NCI-H510A treated with DMSO at 0.1 percent for 48 hours (cell line): Measurements from ENCODE around the gene FAM83G.
A peak's percentile ranks its signal among the peaks of the same experiment; 100 is the strongest.

ENCODE experiments used
- DNase-seq: peaks from one replicate; lab custom pipeline; 2025; lab: John Stamatoyannopoulos, UW

Gene FAM83G

DNA sequence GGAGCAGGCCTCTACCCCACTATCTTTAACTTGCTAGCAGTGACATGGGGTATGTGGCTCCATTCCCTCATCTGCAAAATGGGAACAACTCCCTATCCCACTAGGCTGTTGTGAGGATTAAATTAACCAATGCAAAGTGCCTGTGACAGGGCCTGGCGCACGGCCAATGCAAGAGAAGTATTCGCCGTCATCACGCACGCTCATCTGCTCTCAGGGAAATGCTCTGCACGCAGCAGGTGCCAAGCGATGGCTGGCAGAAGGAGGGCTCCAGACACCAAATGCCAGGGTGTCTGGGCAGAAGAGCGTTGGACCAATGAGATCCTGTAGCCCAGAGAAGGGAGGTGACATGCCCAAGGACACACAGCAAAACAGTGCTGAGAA is 17.3 kb downstream of the FAM83G start:
- DNase-seq, result peak; percentile 17

DNA sequence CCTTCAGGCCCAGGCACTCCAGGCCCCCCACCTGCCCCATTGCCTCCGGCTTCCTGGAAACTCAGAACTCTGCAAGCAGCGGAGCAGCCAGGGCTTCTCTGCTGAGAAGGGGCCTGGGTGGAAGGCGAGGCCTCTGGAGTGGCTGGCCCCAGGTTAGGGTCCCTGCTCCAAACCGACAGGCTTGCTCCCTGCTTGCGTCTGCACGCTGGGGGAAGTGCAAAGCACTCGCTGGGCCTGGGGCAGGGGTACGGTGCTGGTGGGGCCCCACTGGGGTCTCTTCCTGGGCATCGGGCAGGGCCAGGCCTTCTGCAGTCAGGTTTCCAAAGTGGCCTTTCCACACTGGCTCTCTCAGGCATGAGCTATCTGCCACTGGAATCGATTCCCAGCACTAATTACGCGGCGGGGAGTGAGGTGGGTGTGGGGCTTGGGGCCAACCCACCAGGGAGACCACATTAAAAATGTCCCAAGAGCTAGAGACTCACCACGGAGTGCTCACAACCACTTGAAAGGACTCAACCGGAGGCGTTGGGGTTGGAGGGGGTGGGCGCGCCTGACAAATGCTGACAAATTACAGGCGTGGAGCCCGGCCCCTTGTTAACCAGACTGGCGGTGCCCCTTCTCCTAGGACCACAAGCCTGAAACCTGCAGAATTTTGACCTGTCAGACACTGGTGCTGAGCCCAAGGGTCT is 17.9 kb downstream of the FAM83G start:
- no peak for DNase-seq

DNA sequence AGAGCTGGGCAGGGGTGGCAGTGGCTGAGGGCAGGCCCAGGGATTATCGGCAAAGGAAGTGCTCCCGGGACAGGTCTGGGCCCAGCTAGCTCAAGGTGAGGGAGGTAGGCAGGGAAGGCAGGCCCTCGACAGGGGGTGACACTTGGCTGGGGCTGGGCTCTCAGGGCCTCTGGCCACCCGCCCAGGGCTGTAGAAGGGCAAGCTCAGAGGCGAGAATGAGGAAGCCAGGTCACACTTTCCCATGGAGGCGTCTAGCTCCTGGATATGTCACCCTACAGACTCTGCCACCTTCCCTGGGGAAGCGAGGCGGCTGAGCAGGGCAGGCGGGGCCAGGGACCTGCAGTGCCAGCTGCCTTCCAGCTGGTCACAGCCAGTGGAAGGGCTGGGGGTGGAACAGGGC is 19.1 kb downstream of the FAM83G start:
- no peak for DNase-seq

DNA sequence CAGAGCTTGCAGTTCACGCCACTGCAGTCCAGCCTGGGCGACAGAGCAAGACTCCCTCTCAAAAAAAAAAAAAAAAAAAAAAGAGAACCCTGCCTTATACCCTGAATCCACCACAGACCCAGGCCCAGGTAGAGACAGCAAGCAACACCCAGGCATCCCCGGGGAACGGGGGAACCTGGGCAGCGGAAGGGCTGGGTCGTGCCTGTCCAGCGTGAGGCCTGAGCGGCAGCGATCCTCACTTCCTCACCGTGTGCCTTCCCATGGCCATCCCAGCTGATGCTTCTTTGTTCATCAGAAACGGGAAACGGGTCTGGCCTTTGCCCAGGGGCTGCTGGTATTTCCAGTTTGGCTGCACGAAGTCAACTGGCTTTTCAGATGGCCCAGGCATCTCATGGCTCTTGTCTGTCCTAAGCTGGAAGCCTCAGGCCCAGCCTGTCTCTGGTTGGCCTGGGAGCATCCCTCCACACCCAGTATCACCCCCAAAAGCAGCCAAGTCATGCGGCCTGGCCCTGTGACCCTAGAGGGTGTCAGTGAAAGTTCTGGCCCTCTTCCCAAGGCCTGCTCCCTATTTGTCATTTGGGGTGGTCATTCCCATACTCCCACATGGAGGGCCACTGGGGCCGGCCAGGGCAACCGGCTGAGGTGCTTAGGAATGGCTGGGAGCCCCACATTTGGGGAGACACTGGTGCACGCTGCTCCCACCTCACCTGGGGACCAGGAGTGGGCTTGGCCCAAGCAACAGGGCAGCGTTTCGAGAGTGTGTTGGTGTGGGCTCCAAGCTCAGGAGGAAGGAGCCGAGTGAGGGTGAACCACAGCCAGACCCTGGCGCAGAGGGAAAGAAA is 20.1 kb downstream of the FAM83G start:
- DNase-seq, result no peak

DNA sequence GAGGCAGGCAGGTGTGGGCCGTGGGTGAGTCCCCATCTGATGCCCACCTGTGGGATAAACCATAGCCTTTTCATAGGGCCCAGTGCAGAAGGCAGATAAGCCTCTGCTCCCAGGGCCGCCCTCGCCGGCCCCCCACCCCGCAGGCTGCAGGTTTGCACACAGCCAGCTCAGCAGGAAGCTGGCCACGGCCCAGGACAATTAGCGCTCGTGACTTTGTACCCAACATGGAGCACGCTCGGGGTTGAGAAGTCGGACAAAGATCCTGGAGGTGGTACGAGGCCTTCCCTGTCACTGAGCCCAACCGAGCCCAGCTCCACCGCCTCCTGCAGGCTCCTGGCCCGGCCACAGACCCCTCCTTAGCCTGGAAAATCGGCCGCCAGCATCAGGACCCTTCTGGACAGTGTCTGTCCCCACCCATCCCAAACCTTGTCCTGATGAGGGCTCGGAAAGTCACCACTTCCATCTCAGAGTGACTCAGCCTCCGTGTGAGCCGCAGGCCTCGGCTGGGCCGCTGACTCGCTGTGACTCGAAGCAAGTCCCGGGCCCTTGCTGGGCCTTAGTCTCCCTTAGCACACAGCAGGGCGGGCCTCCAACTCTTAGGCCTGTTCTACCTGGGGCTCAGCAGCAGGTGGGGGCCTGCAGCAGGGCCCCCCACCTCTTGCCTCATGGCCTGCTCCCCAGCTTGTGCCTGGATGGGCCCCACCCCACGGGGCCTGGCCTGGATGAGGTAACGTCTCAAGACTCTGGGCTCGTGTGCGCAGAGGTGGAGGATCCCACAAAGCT is 22.7 kb downstream of the FAM83G start:
- no peak for DNase-seq

DNA sequence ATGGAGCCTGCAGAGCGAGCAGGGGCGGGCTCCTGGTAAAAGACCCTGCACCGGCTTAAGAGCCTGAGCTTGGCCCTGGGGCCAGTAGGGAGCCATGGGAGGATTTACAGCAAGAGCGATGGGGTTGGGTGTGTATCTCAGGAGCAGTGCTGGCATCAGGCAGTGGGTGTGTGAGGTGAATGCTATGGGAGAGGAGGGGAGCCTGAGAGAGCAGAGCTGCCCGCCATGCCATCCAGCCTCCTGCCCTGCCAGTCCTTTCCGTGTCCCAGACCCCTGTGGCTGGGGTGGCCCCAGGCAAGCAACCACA is 23.3 kb downstream of the FAM83G start:
- DNase-seq, result no peak

DNA sequence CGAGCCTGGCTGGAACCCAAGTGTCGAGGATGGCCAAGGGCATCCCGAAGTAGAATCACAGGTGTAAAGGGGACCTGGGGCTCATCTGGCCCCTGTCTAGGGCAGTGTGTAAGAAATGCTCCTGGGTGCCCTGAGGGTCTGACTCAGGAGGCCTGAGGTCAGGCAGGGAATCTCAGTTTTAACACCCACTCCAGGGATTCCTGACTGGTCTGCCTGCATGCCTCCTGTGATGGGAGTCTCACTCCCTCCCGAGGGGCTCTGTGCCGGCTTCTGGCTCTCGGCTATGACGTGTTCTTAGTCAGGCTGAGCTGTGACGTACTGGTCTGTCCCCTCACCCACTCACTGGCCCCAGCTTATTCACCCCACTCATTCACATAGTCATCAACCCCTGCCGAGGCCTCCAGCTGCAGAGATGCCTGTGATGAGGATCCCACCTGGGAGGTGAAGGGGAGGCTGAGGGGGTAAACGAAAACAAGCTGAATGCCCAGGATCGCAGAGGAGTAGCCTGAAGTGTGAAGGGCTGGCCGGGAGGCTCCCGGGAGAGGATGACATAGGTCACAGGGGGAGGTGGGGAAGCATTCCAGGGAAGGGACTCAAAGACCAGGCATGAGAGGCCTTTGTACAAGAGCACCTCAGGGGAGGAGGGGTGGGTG is 23.8 kb downstream of the FAM83G start:
- DNase-seq, result no peak

DNA sequence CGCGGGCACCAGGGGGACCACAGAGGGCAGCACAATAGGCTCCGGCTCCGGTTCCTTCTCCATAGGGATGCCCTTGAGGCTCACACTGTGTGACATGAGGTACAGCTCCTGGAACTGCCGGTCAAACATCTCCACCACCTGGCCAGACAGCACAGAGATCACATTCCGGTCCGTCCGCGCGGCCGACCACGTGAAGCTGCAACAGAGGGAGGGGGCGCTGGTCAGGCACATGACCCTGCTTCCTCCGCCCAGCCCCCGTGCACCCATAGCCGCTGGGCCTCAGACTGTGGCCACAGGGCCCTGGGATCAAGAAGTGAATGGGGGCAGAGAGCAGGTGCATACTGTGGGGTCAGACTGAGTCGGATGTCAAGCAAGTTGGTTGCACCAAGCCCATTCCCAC is 25.9 kb downstream of the FAM83G start:
- no peak for DNase-seq

DNA sequence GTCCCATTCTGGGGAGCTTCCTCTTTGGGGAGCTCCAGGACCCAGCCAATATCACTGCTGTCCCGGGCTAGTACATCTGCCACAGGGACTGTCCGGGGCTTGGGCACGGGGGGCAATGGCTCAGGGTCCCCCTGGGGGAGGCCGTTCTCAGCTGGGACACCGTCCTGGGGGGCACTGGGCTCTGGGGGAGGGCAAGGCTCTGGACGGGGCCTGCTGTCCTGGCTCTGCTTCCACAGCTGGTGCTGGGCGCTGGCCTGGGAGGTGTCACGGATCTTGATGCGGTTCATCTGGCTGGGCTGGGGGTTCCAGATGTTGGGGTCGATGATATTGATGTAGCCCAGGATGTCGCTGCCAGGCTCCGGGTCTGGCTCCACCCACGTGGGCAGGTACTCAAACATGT is 26.5 kb downstream of the FAM83G start:
- no peak for DNase-seq

DNA sequence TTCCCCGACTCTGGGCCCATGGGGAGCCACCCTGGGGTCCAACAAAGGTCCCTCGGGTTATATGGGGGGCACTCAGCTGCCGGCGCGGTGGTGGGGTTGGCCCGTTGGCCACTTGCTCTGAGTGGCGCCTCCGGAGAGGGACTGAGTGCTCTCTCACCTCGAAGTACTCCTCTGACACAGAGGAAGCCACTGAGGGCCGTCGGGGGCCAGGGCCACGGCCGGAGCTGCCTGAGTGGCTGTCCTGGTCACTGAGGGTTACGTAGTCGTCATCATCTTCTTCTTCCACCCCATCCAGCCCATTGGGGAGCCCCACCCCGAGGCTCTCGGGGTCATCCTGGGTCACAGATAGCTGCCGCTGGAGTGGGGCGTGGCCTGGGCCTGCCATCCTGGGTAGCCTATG is 26.9 kb downstream of the FAM83G start:
- DNase-seq, result no peak

DNA sequence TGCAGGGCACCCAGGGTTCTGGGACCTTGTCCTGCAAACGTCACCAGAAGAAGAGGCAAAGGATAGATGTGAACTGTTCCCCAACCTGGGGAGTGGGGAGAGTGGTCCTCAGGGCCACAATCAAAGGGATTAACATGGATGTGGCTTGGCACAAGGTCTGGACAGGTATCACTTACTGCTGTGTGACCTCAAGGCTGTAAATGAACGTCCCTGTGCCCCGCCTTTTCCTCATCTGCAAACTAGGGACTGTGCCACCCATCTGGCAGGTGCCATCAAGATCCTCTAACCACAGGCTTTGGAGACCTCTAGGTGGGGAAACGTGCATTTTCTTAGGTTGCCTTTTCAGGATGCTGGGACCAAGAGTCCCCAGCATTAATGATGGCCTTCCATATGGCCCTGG is 27.5 kb downstream of the FAM83G start:
- DNase-seq, result no peak

DNA sequence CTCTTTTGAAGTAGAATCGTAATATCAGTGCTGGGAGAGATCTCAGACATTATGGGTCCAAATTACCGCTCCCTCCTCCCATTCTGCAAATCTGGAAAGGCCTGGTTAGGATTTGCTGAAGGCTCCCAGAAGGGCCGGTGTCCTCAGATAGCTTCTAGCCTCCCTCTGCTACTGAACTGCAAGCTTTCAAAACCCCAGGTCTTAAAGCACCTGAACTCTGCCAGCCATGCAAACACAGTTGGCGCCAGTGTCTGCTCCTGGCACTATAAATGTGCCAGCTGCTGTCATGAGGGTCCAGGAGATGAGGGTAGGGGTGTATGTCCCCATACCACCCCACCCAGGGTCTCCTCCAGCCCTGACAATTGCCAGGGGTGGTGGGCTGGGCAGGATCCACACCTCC is 28.4 kb downstream of the FAM83G start:
- DNase-seq, result no peak

DNA sequence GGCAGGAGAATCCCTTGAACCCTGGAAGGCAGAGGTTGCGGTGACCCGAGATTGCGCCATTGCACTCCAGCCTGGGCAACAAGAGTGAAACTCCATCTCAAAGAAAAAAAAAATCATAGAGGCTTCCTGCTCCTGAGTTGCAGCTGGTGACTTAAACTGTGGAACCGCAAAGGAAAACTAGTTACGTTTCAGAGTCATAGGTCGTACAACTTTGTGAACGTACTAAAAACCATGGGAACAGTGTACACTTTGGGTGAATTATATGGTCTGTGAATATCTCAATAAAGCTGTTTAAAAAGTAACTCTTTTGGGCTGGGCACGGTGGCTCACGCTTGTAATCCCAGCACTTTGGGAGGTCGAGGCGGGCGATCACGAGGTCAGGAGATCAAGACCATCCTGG is 29.0 kb downstream of the FAM83G start:
- no peak for DNase-seq

DNA sequence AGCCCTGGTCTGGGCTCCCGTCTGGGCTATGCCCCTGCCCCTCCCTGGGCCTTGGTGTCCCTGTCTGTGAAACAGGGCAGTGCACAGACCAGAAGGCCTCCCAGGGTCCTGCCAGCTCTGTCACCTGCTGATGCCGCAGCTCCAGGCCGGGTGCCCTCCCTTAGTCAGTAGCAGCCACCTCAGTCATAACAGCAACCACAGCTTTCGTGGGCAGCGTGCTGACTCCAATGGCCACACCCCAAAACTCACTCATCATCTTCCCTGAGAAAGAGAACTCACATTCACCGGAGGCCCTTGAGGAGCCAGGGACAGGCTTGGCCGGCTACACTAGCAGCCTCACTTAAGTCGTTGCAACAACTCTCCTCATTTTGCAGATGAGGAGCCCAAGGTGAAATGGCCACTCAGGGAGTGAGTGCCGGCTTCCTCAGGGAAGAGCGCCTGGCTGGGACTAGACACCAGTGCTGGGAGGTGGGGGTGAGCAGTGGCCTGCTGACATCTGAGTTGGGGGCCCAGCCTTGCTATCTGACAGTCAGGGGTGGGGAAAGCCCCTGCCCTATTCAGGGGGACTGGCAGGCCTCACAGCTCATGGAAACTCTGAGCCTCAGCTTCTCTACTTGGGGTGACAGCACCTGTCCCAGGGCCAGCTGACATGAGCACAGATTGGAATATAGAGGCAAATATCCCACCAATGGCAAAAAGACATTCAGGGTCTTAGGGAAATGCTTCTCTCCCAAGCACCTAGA is 30.0 kb downstream of the FAM83G start:
- DNase-seq, result no peak

DNA sequence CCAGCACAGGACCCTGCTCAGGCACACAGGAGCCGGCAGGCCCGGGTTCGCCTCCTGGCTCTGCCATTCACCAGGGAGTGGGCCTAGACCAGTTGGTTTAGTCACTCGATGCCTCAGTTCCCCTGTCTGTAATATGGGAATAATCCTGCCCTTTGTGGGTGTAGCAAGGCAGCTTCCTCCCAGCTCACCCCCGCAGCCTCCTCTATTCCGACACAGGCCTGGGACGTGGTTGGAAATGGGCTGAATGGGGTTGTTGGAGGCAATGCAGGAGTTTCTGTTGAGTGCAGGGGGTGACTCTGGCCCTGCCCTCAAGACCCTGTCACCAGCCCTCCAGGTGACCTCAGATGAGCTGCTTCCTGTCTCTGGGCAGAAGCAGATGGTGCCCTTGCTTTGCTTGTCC is 32.8 kb downstream of the FAM83G start:
- DNase-seq, result no peak

DNA sequence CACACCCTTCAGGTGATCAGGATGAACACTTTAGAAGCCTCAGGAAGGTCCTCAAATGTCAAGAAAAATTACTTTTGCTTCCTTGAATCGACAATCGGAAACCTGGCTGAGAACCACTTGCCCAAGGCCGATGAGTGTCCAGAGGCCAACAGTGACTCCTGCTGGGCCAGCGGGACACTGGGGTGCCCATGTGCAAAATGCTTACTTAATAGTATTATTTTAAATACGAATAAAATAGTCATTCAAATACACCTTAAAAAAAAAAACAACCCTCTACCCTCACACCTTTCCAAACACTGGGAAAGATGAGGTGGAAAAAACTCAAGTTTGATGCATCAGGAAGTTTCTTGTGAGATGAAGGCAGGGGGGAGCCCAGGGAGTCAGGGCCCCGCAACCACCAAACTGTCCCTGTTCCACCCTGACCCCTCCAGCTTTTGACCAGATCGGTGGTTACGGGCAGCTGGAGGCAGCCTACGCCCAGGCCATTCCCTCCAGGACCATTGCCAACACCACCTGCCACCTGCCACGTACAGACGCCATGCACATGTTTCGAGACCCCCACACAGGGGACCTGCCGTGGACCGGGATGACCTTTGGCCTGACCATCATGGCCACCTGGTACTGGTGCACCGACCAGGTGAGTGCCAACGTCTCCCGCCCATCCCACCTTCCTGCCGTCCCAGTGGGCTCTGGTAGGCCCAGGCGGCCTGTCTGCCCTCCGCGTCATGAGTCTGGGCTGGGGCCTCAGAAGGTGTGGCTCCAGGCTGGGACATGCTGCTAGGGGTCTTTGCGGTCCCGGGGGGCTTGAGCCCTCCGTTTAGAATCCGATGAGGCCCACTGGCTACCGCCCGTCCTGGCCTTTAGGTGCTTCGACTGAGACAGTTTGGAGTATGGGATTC is 33.7 kb downstream of the FAM83G start:
- DNase-seq, result no peak

DNA sequence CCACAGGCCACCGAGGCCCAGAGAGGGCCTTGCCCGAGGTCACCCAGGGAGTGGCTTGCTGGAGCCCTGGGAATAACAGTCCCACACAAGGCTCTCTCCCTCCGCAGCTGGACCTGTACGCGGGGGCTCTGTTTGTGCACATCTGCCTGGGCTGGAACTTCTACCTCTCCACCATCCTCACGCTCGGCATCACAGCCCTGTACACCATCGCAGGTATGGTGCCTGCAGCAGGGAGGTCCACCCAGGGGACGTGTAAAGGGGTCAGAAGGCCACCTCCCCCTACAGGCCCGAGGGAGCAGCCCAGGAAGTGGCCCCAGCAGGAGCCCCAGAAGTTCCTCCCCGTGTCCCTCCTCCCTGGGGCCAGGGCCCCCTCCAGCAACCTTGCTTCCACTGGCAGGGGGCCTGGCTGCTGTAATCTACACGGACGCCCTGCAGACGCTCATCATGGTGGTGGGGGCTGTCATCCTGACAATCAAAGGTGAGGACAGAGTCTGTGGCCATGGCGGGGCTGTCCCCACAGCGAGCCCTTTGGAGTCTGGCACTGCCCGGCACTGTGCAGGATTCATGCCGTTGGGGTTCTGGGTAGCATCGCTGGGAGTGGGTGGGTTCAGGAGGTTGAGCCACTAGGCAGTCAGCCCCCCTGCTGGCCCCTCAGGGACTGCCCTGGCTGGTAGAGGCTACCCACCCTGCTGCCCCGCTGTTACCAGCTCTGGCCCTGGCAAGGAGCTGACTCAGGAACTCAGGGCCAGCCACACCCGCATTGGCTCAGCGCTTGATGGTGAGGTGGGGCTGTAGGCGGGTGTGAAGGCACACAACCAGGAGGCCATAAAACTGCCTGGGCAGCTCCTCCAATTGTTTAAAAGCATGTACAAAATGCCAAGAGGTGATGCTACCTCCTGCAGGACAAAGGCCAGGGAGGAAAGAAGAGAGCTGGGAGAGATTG is 35.3 kb downstream of the FAM83G start:
- no peak for DNase-seq

DNA sequence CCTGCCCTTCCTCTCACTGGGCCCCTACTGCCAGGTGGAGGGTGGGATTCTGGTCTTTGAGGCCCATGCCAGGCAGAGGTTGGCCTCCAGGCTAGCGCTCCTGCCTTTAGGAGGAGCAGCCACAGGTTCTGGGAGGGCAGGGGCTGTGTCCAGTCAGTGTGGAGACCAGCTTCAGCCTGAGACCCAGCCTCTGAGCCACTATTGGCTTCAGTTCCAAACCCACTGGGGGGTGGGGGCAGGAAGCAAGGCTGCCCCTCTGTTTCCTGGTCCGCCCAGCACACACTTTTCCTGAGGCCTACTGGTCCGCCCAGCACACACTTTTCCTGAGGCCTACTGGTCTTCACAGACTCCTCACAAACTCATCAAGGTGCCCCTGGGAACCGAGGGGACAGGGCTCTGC is 36.2 kb downstream of the FAM83G start:
- DNase-seq, result no peak

DNA sequence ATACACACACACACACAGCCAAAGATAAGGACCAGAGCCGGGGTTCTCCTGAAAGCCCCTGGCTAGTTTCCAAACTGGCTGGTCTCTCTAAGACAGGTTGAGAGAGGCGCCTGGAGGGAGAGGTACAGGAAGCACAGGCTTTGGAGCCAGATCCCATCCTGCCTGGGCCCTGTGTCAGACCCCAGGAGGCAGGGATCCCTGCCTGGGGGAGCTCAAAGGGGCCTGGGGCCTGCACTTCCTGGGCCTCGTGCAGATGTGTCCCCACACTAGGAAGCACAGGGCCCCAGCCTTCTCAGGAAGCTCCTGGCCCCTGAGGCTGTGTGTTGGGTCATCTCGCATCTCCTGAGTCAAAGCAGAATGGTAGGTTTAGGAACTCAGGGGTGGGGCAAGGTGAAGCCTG is 36.6 kb downstream of the FAM83G start:
- no peak for DNase-seq
